ENCODE data around the gene SLC26A6. TPM values are rescaled to one million over a fixed set of nuclear protein-coding genes. Genes with fewer than 3 reads are reported as not detected.

SLC26A6 gene, protein sequence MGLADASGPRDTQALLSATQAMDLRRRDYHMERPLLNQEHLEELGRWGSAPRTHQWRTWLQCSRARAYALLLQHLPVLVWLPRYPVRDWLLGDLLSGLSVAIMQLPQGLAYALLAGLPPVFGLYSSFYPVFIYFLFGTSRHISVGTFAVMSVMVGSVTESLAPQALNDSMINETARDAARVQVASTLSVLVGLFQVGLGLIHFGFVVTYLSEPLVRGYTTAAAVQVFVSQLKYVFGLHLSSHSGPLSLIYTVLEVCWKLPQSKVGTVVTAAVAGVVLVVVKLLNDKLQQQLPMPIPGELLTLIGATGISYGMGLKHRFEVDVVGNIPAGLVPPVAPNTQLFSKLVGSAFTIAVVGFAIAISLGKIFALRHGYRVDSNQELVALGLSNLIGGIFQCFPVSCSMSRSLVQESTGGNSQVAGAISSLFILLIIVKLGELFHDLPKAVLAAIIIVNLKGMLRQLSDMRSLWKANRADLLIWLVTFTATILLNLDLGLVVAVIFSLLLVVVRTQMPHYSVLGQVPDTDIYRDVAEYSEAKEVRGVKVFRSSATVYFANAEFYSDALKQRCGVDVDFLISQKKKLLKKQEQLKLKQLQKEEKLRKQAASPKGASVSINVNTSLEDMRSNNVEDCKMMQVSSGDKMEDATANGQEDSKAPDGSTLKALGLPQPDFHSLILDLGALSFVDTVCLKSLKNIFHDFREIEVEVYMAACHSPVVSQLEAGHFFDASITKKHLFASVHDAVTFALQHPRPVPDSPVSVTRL
- 10.6 and 23.9 TPM in 2 replicates for total RNA-seq

DNA sequence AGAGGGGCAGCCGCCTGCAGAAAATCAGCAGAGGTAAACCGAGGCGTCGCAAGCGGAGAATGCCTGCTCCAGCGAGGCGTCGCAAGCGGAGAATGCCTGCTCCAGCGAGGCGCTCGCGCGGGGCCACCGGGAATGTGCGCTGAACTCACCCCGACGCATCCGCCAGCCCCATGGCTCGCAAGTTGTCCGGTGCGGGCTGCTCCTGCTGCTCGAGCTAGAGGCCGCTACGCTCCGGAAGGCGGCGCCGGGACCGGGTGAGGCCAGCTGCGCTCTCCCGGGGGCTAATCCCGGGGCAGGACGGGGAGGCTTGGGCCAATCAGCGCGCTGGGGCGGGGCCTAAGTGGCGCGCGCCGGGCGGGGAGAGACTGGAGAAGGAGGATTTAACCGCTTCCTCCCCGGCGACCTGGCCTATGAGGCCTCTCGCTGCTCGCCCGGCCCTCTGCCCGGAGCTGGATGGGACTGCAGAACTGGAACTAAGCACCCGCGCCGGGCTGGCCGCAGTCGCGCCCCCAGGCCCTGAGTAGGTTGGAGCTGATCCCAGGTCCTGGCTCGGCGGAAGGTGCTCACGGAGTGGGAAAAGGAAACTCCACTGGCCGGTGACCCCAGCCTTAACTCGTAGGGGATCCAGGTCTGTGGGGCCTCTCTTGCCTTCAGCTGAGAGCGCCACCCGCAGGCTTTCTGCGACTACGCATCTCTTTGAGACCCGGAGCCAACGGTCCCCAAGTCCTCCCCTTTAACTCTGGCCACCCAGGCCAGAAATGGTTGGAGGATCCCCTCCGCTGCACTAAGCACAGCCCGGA is at the start of gene SLC26A6:
Gene SLC26A6, minus strand, starts transcription at position 240 of the 800 bp plus-strand sequence. Its CDS starts 68 bp downstream, at position 172.

DNA sequence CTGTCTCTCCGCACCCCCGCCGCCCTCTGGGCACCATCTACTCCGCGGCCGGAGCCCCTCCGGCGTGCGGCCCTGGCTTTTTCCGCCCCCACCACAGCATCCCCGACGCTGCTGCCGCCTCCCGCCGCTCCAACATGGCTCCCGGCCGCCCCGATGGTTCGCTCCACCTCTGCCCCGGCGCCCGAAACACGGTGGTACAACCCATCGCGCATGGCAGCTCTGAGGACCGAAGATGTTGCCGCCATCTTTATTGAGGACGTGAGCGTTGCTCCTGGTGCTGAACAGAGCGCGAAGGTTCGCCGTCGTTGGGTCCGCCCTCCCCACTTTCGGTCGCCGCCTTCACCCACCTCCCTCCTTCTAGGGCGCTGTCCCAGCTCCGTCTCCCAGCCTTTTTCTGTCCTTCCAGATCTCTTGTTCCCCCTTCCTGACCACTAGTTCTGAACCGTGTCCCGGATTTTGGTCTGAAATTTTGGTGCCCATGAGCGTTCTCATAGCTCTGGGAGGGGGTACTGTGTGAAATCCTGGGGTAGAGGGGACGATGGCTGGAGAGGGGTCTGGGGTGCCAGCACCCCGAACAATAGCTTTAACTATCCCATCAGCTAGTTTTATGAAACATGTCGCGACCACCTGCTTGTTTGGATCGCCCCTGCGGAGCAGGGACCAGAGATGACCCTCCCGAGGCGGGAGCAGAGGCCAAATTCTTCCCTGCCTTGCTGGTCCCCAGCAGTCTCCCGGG is 27.7 kb upstream of the SLC26A6 start, which contains the start of gene CELSR3:
Gene CELSR3, minus strand, starts transcription at position 134 of the 736 bp plus-strand sequence. CDS start 252 bp downstream, outside the sequence.

DNA sequence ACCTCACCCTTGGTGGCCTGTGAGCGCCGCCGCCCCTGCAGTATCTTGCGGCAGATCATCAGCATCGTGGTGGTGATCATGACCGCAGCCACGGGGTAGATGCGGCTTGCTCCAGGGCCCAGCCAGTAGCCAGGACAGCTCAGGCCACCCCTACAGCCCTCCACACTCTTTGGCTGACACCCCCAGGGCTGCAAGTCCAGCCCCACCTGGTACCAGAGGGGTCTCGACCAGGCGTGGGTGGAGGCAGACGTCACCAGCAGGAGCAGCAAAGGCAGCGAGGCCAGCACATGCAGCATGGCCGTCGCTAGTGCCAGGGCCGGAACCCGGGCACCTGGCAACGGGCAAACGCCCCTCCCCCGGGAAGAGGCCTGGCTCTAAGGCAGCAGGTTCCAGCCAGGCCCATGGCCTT is 13.8 kb downstream of the SLC26A6 start, which contains the start of gene TMEM89:
Gene TMEM89, minus strand, starts transcription at position 309 of the 409 bp plus-strand sequence. Its CDS starts 13 bp downstream, at position 296.

DNA sequence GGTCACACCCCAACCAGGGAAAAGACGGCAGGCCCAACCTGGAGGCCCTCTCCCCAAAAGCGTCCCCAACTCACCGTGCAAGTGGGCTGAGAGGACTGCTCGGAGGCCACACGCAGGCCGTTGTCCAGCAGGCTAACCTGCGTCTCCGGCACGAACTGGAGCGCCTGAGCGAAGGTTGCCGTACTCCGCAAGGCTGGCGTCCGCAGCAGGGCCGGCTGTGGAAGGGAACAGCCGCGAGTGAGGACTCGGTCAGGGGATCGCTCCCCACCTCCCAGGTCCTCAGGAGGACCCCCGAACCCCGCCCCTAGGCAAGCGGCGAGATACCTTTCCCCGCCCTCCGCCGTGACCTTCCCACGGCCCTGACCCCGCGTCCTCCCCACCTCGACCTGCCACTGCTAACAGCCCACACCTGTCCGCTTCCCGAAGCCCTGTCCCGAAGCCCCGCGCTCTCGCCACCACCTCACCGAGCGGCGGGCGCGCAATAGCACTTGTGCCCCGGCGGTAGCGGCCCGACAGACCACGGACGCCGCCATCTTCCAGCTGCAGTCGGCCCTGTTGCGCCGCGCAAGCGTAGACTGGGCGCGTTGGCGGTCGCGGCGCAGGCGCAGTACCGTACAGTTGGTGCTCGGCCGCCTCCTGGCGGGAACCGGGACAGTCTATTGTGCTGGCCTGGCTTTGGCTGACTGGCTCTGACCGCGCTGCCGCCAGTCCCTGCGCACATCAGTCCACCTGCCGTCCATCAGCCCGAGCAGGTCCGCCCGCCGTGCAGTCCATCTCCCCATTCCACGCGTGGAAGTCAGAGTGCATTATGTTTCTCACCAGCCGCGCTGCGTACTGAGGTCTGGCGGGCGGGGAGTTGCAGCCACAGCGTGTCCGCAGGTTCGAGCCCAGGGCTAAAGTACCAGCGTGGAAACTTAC is 25.9 kb downstream of the SLC26A6 start, which contains the start of gene UQCRC1:
Gene UQCRC1, minus strand, starts transcription at position 559 of the 918 bp plus-strand sequence. Its CDS starts 26 bp downstream, at position 533.

DNA sequence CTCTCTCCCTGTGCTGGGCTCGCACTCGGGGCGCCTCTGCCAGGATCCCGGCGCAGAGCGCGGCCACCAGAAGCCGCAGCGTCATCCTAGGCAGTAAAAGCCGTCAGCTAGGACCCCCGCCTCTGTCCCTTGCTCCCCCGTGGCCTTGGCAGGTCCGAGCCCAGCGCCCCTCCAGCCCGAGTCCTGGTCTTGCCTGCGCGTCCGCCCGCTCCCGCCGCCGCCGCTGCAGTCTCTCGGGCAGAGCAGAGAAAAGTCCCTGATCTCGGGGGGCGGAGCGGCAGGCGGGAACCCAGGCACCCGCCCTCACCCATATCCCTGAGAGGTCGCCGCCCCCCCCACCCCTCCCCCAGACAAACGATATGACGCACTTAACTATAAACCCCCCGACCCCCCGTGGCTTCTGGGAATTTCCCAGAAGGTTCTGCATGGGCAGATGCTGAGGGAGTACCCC is 40.2 kb downstream of the SLC26A6 start, which contains the start of gene COL7A1:
Gene COL7A1, minus strand, starts transcription at position 255 of the 451 bp plus-strand sequence. Its CDS starts 170 bp downstream, at position 85.

Other genes with a start within 250 kb of the SLC26A6 start
- gene PLXNB1, start 205.4 kb downstream of the SLC26A6 start, total RNA-seq, result 22.6 and 24.9 TPM in 2 replicates
- gene CCDC51, start 195.3 kb downstream of the SLC26A6 start, total RNA-seq, result 14.2 and 18.4 TPM in 2 replicates
- 350 and 477 TPM in 2 replicates for gene TMA7, start 195.2 kb downstream of the SLC26A6 start, total RNA-seq
- 6.6 and 7.6 TPM in 2 replicates for gene ATRIP, start 188.7 kb downstream of the SLC26A6 start, total RNA-seq
- 118 and 125 TPM in 2 replicates for gene SHISA5, start 131.3 kb downstream of the SLC26A6 start, total RNA-seq
- gene PFKFB4, start 78.7 kb downstream of the SLC26A6 start, total RNA-seq, result 1.4 and 6.6 TPM in 2 replicates
- 0.09 TPM in 1 of 2 replicates, not detected in the other for gene UCN2, start 71.7 kb downstream of the SLC26A6 start, total RNA-seq
- 0.18 and 1.4 TPM in 2 replicates for gene COL7A1, start 40.1 kb downstream of the SLC26A6 start, total RNA-seq
- 300 and 343 TPM in 2 replicates for gene UQCRC1, start 25.8 kb downstream of the SLC26A6 start, total RNA-seq
- gene TMEM89, start 13.7 kb downstream of the SLC26A6 start, total RNA-seq, result not detected in 2 replicates
- 0.18 and 0.47 TPM in 2 replicates for gene CELSR3, start 27.4 kb upstream of the SLC26A6 start, total RNA-seq
- 4.7 and 6.9 TPM in 2 replicates for gene NCKIPSD, start 50.5 kb upstream of the SLC26A6 start, total RNA-seq
- 55.1 and 57.7 TPM in 2 replicates for gene IP6K2, start 81.8 kb upstream of the SLC26A6 start, total RNA-seq
- gene PRKAR2A, start 212.4 kb upstream of the SLC26A6 start, total RNA-seq, result 34.9 and 40.2 TPM in 2 replicates